K562 (cell line): ENCODE results near the gene PLCD1. TPM values are rescaled to one million over a fixed set of nuclear protein-coding genes. Genes with fewer than 3 reads are reported as not detected.
A peak's percentile ranks its signal among the peaks of the same experiment; 100 is the strongest.

ENCODE experiments used
- ATAC-seq: fragments of 200-7000 bp; cut with Tn5 transposase; 3 replicates; pipeline ENCODE4 v1.9.1; 2020; ENCODE audit warnings: moderate library complexity
- BruUV-seq: library from RNA; stranded (reverse); fragments of 400-500 nt; replicated peaks from 2 replicates; lab custom pipeline; 2021; lab: Mats Ljungman, UMichigan
- CTCF ChIA-PET: fragments of 300-600 bp; formaldehyde crosslinking; extraction: SDS; loops from one replicate; lab custom pipeline; 2021; ENCODE audit warnings: low intra/inter-chr PET ratio; lab: Yijun Ruan, JAX
- POLR2A ChIA-PET: fragments of 300-600, 350-650 bp; sonication (Branson Sonifier 250); formaldehyde crosslinking; extraction: SDS; loops from one replicate; lab custom pipeline; 2021; ENCODE audit warnings: antibody characterized with exemption, inconsistent platforms; lab: Yijun Ruan, JAX
- DNase-seq, 4 experiments: peaks; one replicate each; pipeline versions ENCODE4 v3.0.0 to v3.0.0-alpha.2; 2011 to 2018; ENCODE audit warnings: low spot score in 3 of 4, mixed read lengths in 3 of 4; ENCODE audit errors: extremely low read depth in 1 of 4
- FAIRE-seq: peaks from 2 replicates; lab custom pipeline; 2011; peaks lifted over from hg19 to GRCh38; lab: Jason Lieb, UNC
- H2AFZ ChIP-seq: 2 replicates; pipeline ENCODE4 v1.6.0; 2011; ENCODE audit warnings: low read depth, low read length, control low read depth, inconsistent platforms
- H3K27ac ChIP-seq: fragments of 200-600 bp; 3 replicates; pipeline ENCODE4 v1.8.0; 2011; ENCODE audit warnings: low read depth, mild to moderate bottlenecking, control low read depth, inconsistent platforms, low read length, moderate library complexity, mixed read lengths; ENCODE audit errors: extremely low read depth
- H3K27me3 ChIP-seq, 2 experiments: fragments of 300-600 bp in 1 of 2; 2 replicates in 1 of 2; 3 replicates in 1 of 2; pipeline versions ENCODE4 v1.6.0 to v1.8.0; 2011; ENCODE audit warnings: inconsistent platforms in 2 of 2, low read length in 2 of 2, mild to moderate bottlenecking in 1 of 2, mixed read lengths in 1 of 2, moderate library complexity in 1 of 2; ENCODE audit not compliant: control insufficient read depth in 2 of 2, insufficient read depth in 2 of 2
- H3K36me3 ChIP-seq: fragments of 300-600 bp; 3 replicates; pipeline ENCODE4 v1.8.0; 2011; ENCODE audit warnings: mild to moderate bottlenecking, low read length, inconsistent platforms; ENCODE audit not compliant: control insufficient read depth, insufficient read depth
- H3K4me1 ChIP-seq, 2 experiments: fragments of 200-600 bp in 1 of 2; replicated peaks in 1 of 2; 2 replicates in 1 of 2; 3 replicates in 1 of 2; pipeline versions ENCODE4 v1.5.1 to v1.8.0; 2011; ENCODE audit warnings: inconsistent platforms in 2 of 2, low read length in 2 of 2, mild to moderate bottlenecking in 1 of 2, mixed read lengths in 1 of 2, moderate library complexity in 1 of 2; ENCODE audit not compliant: control insufficient read depth in 2 of 2, insufficient read depth in 2 of 2
- H3K4me2 ChIP-seq: 2 replicates; pipeline ENCODE4 v1.6.1; 2011; ENCODE audit warnings: low read length, control low read depth, inconsistent platforms, mixed read lengths; ENCODE audit not compliant: insufficient read depth
- H3K4me3 ChIP-seq: fragments of 200-600 bp; sonication (generic), shearing (Covaris generic); 2 replicates; pipeline ENCODE4 v1.5.1; 2016; ENCODE audit warnings: control low read depth, inconsistent platforms
- H3K79me2 ChIP-seq: fragments of 200-600 bp; 3 replicates; pipeline ENCODE4 v1.8.0; 2011; ENCODE audit warnings: low read length, inconsistent platforms; ENCODE audit not compliant: control insufficient read depth, insufficient read depth
- H3K9ac ChIP-seq, 2 experiments: 2 replicates each; pipeline versions ENCODE4 v1.6.0 to v1.6.1; 2011; ENCODE audit warnings: low read depth in 2 of 2, low read length in 2 of 2, control low read depth in 1 of 2, inconsistent platforms in 1 of 2, mild to moderate bottlenecking in 1 of 2, mixed read lengths in 1 of 2; ENCODE audit not compliant: insufficient read depth in 1 of 2
- H3K9me1 ChIP-seq: one replicate; pipeline ENCODE4 v1.6.0; 2011; ENCODE audit warnings: inconsistent platforms, mild to moderate bottlenecking, low read length, moderate library complexity; ENCODE audit not compliant: control insufficient read depth, insufficient read depth
- H3K9me3 ChIP-seq: replicated peaks from 2 replicates; pipeline ENCODE4 v1.5.1; 2011; ENCODE audit warnings: low read depth, low read length, inconsistent platforms; ENCODE audit not compliant: control insufficient read depth, insufficient read depth
- H4K20me1 ChIP-seq: replicated peaks from 2 replicates; pipeline ENCODE4 v1.6.1; 2011; ENCODE audit warnings: low read length, inconsistent platforms, mixed read lengths; ENCODE audit not compliant: control insufficient read depth, insufficient read depth
- DMBX1 ChIP-seq: fragments of 250-450 bp; sonication (Bioruptor Pico); IDR thresholded peaks from 2 replicates; pipeline ENCODE4 v1.8.0; 2022; ENCODE audit warnings: inconsistent platforms, mild to moderate bottlenecking, moderate library complexity, borderline replicate concordance
- MAFK ChIP-seq: IDR thresholded peaks from 2 replicates; pipeline ENCODE4 v1.6.1; 2011; ENCODE audit warnings: low read length, improper control_type of control experiment
- MAX ChIP-seq: sonication (generic); formaldehyde crosslinking; IDR thresholded peaks from 2 replicates; pipeline ENCODE4 v1.9.0; 2022; ENCODE audit warnings: mild to moderate bottlenecking, missing genetic modification reagents
- MCM5 ChIP-seq: fragments of 450-650 bp; IDR thresholded peaks from 2 replicates; pipeline ENCODE4 v1.6.1; 2016; ENCODE audit warnings: low read depth
- NCOA2 ChIP-seq, 2 experiments: fragments of 450-650 bp; IDR thresholded peaks; 2 replicates each; pipeline ENCODE4 v1.6.1; 2018; ENCODE audit warnings: mild to moderate bottlenecking in 2 of 2, moderate library complexity in 1 of 2; ENCODE audit not compliant: partially characterized antibody in 2 of 2
- NEUROD1 ChIP-seq: fragments of 150-350 bp; IDR thresholded peaks from 2 replicates; pipeline ENCODE4 v1.6.1; 2014; ENCODE audit warnings: borderline replicate concordance, low read length, low read depth; ENCODE audit not compliant: partially characterized antibody
- NFYB ChIP-seq: IDR thresholded peaks from 2 replicates; pipeline ENCODE4 v1.6.1; 2011; ENCODE audit warnings: mild to moderate bottlenecking, moderate library complexity; ENCODE audit not compliant: insufficient read length; ENCODE audit errors: extremely low read depth
- SMARCA4 ChIP-seq: fragments of 450-650 bp; IDR thresholded peaks from 2 replicates; pipeline ENCODE4 v1.6.1; 2016
- TCF7 ChIP-seq: sonication (generic); IDR thresholded peaks from 2 replicates; pipeline ENCODE4 v1.6.1; 2016; ENCODE audit warnings: antibody characterized with exemption, borderline replicate concordance
- THAP12 ChIP-seq: fragments of 250-450 bp; sonication (Bioruptor Pico); IDR thresholded peaks from 2 replicates; pipeline ENCODE4 v1.9.0; 2021; ENCODE audit warnings: mild to moderate bottlenecking, inconsistent platforms
- ZBTB1 ChIP-seq: sonication (generic); formaldehyde crosslinking; IDR thresholded peaks from 2 replicates; pipeline ENCODE4 v1.8.1; 2023; ENCODE audit warnings: missing genetic modification reagents, low read depth, mild to moderate bottlenecking, borderline replicate concordance
- ZNF445 ChIP-seq: fragments of 250-450 bp; sonication (Bioruptor Pico); IDR thresholded peaks from 2 replicates; pipeline ENCODE4 v1.4.0; 2020; ENCODE audit warnings: low read depth, mild to moderate bottlenecking, moderate library complexity
- ZNF655 ChIP-seq: fragments of 250-450 bp; sonication (Bioruptor Pico); IDR thresholded peaks from 2 replicates; pipeline ENCODE4 v1.5.0; 2021
- WGBS: fragments of 100-300 bp; shearing (Covaris generic); methylation state at CpG from one replicate; pipeline ENCODE4 v1.1.6; 2016; ENCODE audit warnings: low coverage, mixed read lengths; ENCODE audit not compliant: insufficient coverage; ENCODE audit errors: missing lambda C conversion rate; 5-methylcytosine and 5-hydroxymethylcytosine counted together
- in situ Hi-C: fragments of 300-500 bp; cut with MboI; formaldehyde crosslinking; loops from 4 replicates; pipeline ENCODE4 v1.15.0; 2018; ENCODE audit warnings: inconsistent platforms, mixed read lengths
- intact Hi-C: fragments of 100-400 bp; cut with micrococcal nuclease; formaldehyde crosslinking; loops from 2 replicates; pipeline ENCODE4 v1.14.2; 2022
- polyA plus RNA-seq, 8 experiments: library from polyadenylated mRNA; depleted of rRNA in 4 of 8; stranded (reverse) in 5 of 8; unstranded in 3 of 8; fragments of >200 nt; fragmentation: Nextera tagmentation in 2 of 8; fragmentation: Illumina TruSeq in 1 of 8; extraction: Ambion mirVana in 2 of 8; extraction: Trizol in 1 of 8; gene quantifications; 2 replicates each; pipeline versions ENCODE4 v1.2.1 to v1.2.3, GENCODE V29; 2011 to 2014; ENCODE audit warnings: inconsistent platforms in 1 of 8, missing spikeins in 1 of 8
- total RNA-seq, 7 experiments: library from RNA; depleted of rRNA in 6 of 7; stranded (reverse); fragments of >200 nt in 6 of 7; fragmentation: Illumina TruSeq in 2 of 7; extraction: Trizol in 2 of 7; gene quantifications; 2 replicates each; pipeline versions ENCODE4 v1.2.1 to v1.2.3, GENCODE V29; 2011 to 2021; ENCODE audit warnings: low replicate concordance in 1 of 7

The PLCD1 gene
- total and polyA plus RNA-seq, 9 of the 15 experiments (the other 6 are each of a cell fraction or from before 2014, with no cell fraction given) = 5.4 to 209 (median 116) TPM

- FAIRE-seq = no peak
- ChIA-PET CTCF (no interaction called here), POLR2A (interaction anchor here (0.9 kb wide), 1 partner anchor 10 kb away, joined by 3 read pairs; no protein-coding TSS in a partner anchor)
- Histone ChIP-seq H3K4me1 (no peaks in the 10 kb centered on the region), H3K4me2 (no peak overlapping the region), H3K27ac (no peak overlapping the region), H2AFZ (no peak overlapping the region), H3K9me1 (no peaks in the 10 kb centered on the region), H3K79me2 (no peaks in the 10 kb centered on the region), H3K36me3 (no peaks in the 10 kb centered on the region), H4K20me1 (no peaks in the 10 kb centered on the region), H3K4me3 (no peak overlapping the region), H3K27me3 (peaks cover 39 to 62% of the 10 kb centered on the region in 2 experiments), H3K9ac (no peak overlapping the region), H3K9me3 (no peaks in the 10 kb centered on the region)
- WGBS = 0% methylated on average over 7 of the region's 7 CpGs
- intact Hi-C loops = no loop called here
- BruUV-seq = no TSS peak
- ATAC-seq = no peak
- DNase-seq = no peak
- TF ChIP-seq ZBTB1 (CRISPR knock-in tag) = no peak
- in situ Hi-C loops = no loop called here
These were observed 30.1 kb upstream of the PLCD1 start for GRCh38 chr3:38059591-38059990.

GRCh38 chr3:38059148-38059547 is 29.7 kb upstream of the PLCD1 start:
- CTCF ChIA-PET = no interaction called here
- DNase-seq (peak; percentile 14 to 50 (median 37)), FAIRE-seq (no peak), ATAC-seq (peak; percentile 71)
- no TSS peak for BruUV-seq
- peaks cover 44 to 67% of the 10 kb centered on the region in 2 experiments for H3K27me3 ChIP-seq
- 8% methylated on average over 2 of the region's 2 CpGs for WGBS
- in situ Hi-C loops = no loop called here
- no peaks in the 10 kb centered on the region for H3K4me1 ChIP-seq
- no peak overlapping the region for H2AFZ ChIP-seq
- no peak overlapping the region for H3K9ac ChIP-seq
- H3K79me2 ChIP-seq = no peaks in the 10 kb centered on the region
- no peaks in the 10 kb centered on the region for H3K36me3 ChIP-seq
- no peak overlapping the region for H3K4me3 ChIP-seq
- no peak overlapping the region for H3K27ac ChIP-seq
- H3K9me3 ChIP-seq = no peaks in the 10 kb centered on the region
- H4K20me1 ChIP-seq = no peaks in the 10 kb centered on the region
- intact Hi-C loops = no loop called here
- POLR2A ChIA-PET = interaction anchor here (0.9 kb wide), 1 partner anchor 10 kb away, joined by 3 read pairs; no protein-coding TSS in a partner anchor
- H3K9me1 ChIP-seq = no peaks in the 10 kb centered on the region
- no peak overlapping the region for H3K4me2 ChIP-seq
- TF ChIP-seq MAFK = no peak
- TF ChIP-seq SMARCA4 = no peak
- TF ChIP-seq MAX (CRISPR knock-in tag) = no peak
- TF ChIP-seq DMBX1 = no peak
- peak; percentile 6 for TF ChIP-seq NFYB
- no peak for TF ChIP-seq ZNF655 (CRISPR knock-in tag)
- no peak for TF ChIP-seq ZNF445 (CRISPR knock-in tag)
- TF ChIP-seq NEUROD1 = no peak
- no peak for TF ChIP-seq MCM5
- TF ChIP-seq THAP12 (CRISPR knock-in tag) = no peak
- no peak for TF ChIP-seq NCOA2 (IDR thresholded peaks at IDR 0.05; ENCODE audit: partially characterized antibody in 2 of 2)
- TF ChIP-seq TCF7 = no peak
